CD4-positive, alpha-beta T cell treated with Interleukin-4 for 4 hours (primary cell): Measurements from ENCODE around the gene PIK3CB.
A peak's percentile ranks its signal among the peaks of the same experiment; 100 is the strongest.
"Not testable (repeated sequence)": the region's sequence is repeated elsewhere in the genome, so short reads cannot be mapped to it uniquely, and the experiment has no call there.

Experiments used
- DNase-seq: peaks from one replicate; pipeline ENCODE4 v3.0.0-alpha.2; 2020

PIK3CB gene

DNA sequence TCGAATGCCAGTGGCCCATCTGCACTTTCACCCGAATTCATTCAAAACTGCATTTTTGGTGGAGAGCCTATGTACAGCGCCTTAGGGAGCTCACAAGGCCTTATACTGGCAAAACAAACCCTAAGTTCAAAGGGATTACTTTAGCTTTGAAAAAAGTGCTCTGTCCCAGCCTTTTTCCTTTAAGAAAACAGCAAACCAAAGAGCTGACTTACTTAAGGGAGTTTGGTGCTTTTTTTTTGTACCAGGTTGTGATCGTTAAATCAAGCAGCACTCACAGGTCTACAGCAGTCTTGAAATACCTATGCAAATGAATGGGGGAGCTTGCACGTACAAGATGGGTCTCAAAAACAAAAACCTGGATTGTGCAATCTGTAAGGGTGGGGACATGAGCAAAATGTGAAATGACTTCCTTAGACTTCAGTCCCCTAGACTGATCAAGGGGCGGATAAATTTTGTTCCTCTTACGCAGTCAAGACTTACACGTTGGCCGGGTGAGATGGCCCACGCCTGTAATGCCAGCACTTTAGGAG, 11.6 kb upstream of the PIK3CB start:
- DNase-seq: no peak

DNA sequence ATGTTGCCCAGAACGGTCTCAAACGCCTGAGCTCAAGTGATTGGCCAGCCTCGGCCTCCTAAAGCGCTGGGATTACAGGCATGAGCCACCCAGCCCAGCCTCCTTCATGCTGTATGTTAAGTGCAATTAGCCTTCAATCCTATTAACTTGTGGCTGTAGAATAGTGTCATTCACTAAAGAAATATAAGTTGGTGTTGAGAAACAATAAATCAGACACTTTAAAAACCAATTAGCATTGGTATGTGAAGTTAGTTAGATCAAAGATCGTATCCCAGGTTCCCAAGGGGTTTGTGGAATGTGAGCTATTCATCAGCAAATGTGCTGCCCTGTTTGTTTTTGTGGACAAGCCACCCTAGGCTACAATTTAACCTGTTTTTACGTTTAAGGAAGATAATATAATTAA, 11.0 kb upstream of the PIK3CB start:
- DNase-seq: no peak

DNA sequence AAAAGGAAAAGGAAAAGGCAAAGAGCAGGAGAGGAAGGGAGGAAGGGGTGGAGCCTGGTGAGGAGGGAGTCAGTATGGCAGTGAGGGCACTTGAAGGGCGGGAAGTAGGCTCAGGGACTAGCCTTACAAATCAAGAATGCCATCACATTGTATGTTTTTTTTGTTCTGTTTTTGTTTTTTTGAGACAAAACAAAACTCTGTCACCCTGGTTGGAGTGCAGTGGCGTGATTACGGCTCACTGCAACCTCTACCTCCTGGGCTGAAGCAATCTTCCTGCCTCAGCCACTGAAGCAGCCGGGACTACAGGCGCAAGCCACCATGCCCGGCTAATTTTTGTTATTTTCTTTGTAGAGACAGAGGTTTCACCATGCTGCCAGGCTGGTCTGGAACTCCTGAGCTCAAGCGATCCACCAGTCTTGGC, 10.5 kb upstream of the PIK3CB start:
- no peak for DNase-seq

DNA sequence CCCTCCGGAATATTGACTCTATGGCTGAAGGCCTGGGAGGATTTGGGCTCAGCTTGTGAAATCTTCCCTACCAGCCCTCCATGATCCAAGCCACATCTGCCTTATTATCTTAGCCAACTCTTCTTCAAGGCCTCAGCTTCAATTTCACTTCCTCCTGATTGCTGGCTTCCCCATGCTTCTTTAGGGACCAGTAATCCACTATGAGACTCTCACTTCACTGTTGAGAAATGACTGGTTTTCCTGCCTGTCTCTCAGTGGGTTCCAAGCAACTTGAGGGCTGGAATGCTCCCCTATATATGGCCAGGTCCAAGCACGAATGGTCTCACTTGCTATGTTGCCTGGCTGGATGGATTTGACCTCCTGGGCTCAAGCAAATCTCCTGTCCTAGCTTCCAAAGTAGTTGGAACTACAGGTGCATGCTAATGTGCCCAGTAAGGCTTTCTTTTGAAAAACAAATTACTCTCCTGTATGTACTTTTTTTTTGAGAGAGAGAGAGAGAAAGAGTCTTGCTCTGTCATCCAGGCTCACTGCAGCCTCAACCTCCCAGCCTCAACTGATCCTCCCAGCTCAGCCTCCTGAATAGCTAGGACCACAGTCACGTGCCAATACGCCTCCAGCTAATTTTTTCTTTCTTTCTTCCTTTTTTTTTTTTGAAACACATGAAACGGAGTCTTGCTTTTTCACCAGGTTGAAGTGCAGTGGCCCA, 7.9 kb upstream of the PIK3CB start:
- DNase-seq: peak; percentile 3

DNA sequence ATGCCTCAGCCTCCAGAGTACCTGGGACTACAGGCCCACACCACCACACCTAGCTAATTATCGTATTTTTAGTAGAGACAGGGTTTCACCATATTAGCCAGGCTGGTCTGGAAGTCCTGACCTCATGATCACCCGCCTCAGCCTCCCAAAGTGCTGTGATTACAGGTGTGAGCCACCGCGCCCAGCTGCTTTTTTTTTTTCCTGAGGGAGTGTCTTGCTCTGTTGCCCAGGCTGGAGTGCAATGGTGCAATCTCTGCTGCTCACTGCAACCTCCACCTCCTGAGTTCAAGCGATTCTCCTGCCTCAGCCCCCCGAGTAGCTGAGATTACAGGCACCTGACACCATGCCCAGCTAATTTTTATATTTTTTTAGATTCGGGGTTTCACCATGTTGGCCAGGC, 3.7 kb upstream of the PIK3CB start:
- DNase-seq: not testable (repeated sequence)

DNA sequence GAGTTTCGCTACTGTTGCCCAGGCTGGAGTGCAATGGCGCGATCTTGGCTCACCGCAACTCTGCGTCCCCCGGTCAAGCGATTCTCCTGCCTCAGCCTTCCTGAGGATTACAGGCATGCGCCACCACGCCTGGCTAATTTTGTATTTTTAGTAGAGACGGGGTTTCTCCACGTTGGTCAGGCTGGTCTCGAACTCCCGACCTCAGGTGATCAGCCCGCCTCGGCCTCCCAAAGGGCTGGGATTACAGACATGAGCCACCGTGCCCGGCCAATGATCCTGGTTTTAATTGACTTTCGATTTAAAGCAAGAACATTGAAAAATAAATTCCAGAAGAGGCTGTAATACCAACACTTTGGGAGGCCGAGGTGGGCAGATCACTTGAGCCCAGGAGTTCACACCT, 1.1 kb upstream of the PIK3CB start:
- DNase-seq: not testable (repeated sequence)

DNA sequence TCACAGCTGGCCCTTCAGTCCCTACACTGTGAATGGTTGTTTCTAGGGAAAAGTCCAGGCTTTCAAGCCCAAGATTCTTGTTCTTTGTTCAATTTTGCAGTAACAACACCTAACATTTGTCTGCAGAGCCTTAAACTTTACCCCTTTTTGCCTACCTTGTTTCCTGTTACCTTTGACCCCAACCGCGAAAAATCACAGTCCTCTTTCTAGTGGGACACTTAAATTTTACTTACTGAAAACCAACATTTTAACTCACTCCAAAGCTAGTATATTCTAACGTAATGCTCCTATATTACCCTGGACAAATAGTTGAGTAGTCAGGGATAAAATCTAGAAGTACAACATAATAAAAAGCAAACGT, 649 bp upstream of the PIK3CB start:
- no peak for DNase-seq

DNA sequence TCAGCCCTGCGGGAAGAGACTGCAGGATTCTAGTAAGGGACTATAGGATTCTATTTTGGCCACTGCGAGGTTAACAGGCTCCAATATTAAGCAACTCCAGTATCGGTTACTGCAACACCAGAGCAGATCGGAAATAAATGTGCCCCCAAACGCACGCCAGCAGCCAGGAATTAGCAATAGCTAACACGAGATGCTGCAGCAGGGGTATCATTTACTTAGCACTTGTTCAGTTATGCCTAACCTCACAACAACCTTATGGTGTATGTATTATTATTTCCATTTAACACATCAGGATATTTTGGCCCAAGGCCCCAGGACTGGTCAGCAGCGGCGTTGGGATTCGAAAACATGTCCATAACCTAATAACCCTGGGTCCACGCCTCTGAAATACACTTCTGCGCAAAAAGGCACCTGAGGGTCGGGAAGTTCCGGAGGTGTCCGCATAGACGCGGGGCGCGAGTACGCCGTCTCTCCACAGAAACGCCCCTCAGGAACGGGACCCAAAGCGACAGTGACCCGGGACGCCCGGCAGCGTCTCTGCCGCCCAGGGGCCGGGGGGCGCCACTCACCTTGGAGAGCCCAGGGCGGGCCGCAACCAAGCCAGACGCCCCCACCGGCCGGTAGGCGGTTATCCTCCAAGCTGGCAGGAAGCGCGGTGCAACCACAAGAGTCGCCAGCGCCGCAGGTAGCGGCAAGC, 681 bp downstream of the PIK3CB start:
- DNase-seq: peak; percentile 57

DNA sequence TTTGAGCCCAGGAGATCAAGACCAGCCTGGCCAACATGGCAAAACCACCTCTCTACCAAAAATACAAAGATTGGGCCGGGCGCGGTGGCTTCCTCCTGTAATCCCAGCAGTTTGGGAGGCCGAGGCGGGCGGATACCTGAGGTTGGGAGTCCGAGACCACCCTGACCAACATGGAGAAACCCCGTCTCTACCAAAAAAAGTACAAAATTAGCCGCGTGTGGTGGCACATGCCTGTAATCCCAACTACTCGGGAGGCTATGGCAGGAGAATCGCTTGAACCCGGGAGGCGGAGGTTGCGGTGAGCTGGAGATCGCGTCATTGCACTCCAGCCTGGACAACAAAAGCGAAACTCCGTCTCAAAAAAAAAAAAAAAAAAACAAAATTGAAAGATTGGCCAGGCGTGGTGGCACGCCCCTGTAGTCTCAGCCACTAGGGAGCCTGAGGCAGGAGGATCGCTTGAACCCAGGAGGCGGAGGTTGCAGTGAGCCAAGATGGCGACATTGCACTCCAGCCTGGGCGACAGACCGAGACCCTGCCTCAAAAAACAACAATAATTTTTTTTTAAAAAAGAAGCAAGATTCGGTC, 2.2 kb downstream of the PIK3CB start:
- not testable (repeated sequence) for DNase-seq

DNA sequence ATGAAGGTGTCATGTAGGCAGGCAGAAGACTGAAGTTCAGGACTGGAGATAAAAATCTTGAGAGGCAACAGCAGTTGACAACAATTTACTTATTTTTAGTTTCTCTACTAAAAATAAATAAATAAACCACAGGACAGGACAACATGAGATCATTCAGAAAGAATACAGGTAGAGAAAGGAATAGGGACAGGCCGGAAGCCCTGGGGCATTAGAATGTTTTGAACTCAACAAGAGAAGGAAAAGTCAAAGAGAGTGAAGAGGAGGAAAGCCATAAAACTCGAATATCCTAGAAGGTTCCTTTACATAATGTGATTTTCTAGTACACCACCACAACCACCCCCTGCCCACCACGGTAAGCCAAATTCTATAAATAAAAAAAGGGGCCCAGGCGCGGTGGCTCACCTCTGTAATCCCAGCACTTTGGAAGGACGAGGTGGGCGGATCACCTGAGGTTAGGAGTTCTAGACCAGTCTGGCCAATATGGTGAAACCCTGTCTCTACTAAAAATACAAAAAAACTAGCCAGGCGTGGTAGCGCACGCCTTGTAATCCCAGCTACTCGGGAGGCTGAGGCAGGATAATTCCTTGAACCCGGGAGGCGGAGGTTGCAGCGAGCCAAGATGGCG, 4.7 kb downstream of the PIK3CB start:
- no peak for DNase-seq

DNA sequence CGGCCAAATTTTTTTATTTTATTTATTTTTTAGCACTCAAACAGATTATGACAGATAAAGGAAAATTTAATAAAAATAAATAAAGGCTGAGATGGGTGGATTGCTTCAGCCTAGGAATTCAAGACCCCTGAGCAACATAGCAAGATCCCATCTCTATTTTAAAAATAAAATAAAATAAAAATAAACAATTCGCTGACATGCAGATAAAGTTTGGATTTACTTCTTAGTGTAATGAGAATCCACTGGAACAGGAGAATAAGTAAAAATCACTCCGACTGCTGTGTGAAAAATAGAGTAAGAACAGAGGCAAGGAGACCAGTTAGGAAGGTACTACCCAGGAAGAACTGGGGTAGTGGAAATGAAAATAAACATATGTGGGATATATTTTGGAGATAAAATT, 5.6 kb downstream of the PIK3CB start:
- no peak for DNase-seq

DNA sequence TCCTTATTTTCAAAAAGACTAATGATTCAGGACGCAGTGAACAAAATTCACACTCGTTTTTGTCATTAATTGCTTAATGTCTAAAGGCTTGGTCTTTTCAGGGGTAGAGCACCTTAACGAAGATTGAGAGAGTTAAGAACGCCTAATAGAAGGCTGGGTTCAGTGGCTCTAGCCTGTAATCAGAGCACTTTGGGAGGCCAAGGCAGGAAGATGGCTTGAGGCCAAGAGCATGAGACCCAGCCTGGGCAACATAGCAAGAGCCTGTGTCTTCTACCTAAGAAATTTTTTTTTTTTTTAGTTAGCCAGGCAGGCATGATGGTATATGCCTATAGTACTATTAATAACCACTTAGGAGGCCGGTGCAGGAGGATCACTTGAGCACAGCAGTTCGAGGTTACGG, 7.5 kb downstream of the PIK3CB start:
- DNase-seq: no peak

DNA sequence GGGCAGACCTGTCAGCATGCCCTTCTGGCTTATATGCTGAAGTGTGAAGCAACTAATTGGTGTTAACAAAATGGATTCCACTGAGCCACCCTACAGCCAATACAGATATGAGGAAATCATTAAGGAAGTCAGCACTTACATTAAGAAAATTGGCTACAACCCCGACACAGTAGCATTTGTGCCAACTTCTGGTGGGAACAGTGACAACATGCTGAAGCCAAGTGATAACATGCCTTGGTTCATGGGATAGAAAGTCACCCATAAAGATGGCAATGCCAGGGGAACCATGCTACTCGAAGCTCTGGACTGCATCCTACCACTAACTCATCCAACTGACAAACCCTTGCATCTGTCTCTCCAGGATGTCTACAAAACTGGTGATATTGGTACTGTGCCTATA, 9.4 kb downstream of the PIK3CB start:
- DNase-seq: no peak

DNA sequence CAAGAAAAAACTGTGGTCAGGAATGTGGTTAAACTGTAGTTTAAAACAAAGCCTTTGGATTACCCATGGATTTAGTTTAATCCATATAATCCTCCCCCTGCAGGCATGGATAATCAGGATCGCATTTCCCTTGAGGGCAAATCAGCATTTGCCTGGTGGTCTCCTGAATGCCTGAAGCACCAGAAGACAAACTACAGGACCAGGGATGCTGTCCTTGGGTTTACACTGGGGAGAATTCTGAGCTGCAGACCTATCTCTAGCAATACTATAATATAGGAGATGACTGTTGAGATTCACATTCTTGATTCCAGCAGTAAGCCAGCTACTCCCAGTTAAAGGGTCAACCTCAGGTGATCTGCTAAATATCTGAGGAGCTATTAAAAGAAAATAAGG, 10.6 kb downstream of the PIK3CB start:
- DNase-seq: no peak

DNA sequence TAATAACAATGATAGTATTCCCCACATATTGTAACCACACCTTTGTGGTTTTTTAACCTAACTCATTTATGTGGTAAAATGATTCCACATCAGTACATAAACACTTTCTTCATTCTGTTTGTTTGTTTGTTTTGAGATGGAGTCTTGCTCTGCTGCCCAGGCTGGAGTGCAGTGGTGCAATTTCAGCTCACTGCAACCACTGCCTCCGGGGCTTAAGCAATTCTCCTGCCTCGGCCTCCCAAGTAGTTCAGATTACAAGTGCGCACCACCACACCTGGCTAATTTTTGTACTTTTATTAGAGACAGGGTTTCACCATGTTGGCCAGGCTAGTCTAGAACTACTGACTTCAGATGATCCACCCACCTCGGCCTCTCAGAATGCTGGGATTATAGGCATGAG, 14.3 kb downstream of the PIK3CB start:
- not testable (repeated sequence) for DNase-seq

DNA sequence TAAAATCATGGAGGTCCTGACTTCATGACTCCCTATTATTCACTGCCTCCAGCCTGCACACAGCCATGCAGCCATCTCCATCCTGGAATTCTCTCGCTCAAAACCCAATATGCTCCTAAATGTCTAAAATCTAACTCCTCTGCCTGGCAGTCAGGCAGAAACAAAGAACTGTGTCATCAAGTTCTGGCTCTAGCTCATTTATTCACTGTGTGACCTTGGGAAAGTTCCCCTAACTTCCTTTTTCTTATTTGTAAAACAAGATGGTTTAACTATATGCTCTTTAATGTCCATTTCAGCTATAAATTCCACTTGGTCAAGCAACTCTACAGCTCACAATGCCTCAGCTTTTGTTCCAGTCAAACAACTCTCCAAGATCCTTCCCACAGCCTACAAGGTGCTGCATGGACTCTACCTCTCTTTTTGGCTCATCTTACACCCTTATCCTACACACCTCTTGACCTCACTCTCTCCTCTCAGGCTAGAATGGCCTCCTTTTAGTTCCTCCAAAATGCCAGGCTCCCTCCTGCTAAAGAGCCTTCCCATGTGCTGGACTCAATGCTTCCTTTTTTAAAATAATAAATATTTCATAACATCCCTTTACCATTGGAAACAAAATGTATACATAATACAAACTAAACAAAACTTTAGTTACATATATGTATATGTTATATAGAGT, 16.4 kb downstream of the PIK3CB start:
- DNase-seq: no peak

DNA sequence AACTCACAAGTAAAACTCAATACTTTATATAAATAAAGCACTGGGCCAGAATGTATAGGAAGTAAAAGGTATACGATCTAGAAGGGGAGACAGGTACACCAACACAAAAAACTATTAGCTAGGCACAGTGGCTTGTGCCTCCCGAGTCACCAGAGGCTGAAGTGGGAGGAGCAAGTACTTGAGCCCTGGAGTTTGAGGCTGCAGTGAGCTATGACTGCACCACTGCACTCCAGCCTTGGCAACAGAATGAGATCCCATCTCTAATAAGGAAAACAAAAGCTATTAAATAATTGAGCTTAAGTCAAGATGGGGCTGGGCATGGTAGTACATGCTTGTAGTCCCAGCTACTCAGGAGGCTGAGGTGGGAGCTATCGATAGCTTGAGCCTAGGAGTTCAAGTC, 17.0 kb downstream of the PIK3CB start:
- no peak for DNase-seq

DNA sequence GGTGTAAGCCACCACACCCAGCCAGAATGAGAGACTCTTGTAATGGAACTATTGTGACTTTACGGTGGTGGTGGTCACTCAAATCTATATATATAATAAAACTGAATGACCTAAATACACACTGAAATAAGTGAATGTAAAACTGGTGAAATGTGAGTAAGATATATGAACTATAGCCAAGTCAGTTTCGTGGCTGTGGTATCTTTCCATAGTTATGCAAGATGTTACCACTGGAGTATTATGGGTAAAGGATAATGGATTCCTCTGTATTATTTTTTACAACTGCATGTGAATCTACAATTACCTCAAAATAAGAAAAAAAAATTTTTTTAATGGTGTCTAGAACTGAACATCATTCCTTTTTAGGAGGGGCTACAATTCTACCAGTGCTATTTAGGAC, 21.9 kb downstream of the PIK3CB start:
- DNase-seq: no peak

DNA sequence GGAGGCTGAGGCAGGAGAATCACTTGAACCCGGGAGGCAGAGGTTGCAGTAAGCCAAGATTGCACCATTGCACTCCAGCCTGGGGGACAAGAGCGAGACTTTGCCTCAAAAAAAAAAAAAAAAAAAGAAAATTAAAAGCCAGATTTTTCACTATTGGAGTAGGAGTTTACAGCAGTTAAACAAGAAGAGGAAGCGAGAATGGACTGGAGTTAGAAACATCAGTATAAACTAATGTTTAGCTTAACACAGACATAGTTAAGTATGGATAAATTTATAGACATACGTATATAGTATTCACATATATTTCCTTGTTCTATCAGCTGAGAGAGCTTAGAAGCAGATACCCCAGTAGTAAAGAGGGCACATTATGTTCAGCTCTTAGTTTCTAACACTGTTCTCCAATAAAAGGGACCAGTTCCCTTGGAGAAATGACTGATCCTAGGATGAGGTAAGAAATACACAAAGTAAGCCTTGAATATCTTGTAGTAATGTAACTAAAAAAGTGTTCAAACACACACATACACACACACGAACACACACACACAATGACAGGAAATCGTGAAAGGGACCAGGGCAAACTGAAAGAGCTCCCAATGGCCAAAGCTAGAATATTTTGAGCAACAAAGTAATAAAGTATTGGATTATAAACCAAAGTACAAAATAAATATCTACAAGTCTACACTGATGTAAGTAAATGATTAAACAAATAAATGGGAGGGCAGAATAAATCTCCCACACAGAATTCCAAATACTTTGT, 25.1 kb downstream of the PIK3CB start:
- no peak for DNase-seq

DNA sequence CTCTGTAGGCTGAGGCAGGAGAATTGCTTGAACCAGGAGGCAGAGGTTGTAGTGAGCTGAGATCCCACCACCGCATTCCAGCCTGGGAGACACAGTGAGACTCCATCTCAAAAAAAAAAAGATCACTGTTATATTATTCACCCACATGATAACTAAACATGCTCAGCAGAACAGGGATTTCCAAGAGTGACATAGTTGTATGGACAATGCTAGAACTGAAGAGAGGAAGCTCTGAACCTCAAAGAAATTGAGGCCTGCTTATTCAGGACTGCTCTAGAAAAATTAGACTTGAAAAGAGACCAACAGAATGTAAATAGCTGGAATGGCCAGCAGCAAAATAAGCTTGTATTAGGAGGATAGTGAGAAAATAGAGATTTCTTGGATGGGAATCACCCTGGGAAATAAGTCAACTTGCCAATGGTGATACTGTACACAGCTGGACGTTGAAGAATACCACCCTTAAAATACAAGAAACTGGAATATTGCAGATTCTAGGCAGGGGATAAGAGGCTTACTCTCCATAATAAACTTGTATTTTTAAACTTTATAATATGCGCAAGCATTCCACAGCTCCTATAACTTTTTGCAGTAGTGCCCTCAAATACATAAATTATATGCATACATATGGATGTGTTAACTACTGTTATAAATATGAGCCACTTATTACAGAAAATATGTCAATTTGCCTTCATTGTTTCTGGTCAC, 28.2 kb downstream of the PIK3CB start:
- no peak for DNase-seq

DNA sequence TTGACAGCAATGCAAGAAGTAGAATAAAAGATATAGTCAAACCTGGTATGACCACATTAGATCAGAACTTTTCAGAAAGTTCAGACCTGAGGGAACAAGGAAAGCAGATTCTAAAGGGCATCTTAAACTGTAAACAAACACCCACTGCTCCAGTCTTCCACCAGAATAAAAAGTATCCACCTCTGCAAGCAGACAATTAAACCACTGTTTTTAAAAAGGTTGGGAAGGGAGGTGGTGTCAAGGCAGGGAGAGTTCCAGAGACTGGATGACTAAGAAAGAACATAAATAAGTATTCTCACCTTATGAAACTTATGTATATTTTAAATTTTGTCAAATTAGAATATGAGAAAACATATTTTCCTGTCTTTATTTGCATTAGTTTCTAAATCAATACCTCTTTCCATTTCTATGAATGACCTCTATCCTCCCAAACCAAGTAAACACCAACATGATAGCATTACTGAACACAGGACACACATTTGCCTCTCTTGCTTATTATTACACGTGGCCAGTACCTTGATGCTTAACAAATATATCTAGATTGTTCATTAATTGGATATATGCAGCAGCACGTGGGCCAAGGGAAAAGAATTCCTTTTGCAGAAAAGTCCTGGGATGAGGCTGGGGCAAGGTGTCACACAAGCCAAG, 31.6 kb downstream of the PIK3CB start:
- no peak for DNase-seq
